Midbrain (tissue), 1 donor: ENCODE results near the gene ITGA2B.
A peak's percentile ranks its signal among the peaks of the same experiment; 100 is the strongest.
"Not testable (repeated sequence)": the region's sequence is repeated elsewhere in the genome, so short reads cannot be mapped to it uniquely, and the experiment has no call there.

Experiments used
- DNase-seq: peaks from one replicate; lab custom pipeline; 2025; lab: John Stamatoyannopoulos, UW

Gene ITGA2B

GRCh38 chr17:44368391-44369243 is 20.8 kb downstream of the ITGA2B start:
- DNase-seq: not testable (repeated sequence)

GRCh38 chr17:44367231-44367979 is 22.0 kb downstream of the ITGA2B start:
- DNase-seq: no peak

GRCh38 chr17:44365051-44365450 is 24.4 kb downstream of the ITGA2B start:
- DNase-seq: not testable (repeated sequence)

GRCh38 chr17:44363613-44364159 is 25.8 kb downstream of the ITGA2B start, which contains the start of gene FAM171A2:
Gene FAM171A2, minus strand, starts transcription at chr17:44363853. Its CDS starts 139 bp downstream, at chr17:44363714.
- DNase-seq: peak; percentile 64

GRCh38 chr17:44362949-44363612 is 26.4 kb downstream of the ITGA2B start:
- no peak for DNase-seq

- DNase-seq: no peak
These were observed 26.9 kb downstream of the ITGA2B start for GRCh38 chr17:44362459-44362948.

- DNase-seq: no peak
These were observed 27.9 kb downstream of the ITGA2B start for GRCh38 chr17:44361292-44362260.

- no peak for DNase-seq
These were observed 28.6 kb downstream of the ITGA2B start for GRCh38 chr17:44360826-44361225.

GRCh38 chr17:44360144-44360533 is 29.3 kb downstream of the ITGA2B start:
- DNase-seq: no peak

- DNase-seq: no peak
These were observed 29.8 kb downstream of the ITGA2B start for GRCh38 chr17:44359458-44360143.

- DNase-seq: no peak
These were observed 30.4 kb downstream of the ITGA2B start for GRCh38 chr17:44359006-44359405.

GRCh38 chr17:44358066-44358465 is 31.4 kb downstream of the ITGA2B start:
- no peak for DNase-seq

- DNase-seq: no peak
These were observed 33.2 kb downstream of the ITGA2B start for GRCh38 chr17:44356241-44356640.

GRCh38 chr17:44355642-44356099 is 33.8 kb downstream of the ITGA2B start:
- DNase-seq: no peak

- DNase-seq: no peak
These were observed 34.6 kb downstream of the ITGA2B start for GRCh38 chr17:44354582-44355561.

- DNase-seq: no peak
These were observed 35.6 kb downstream of the ITGA2B start for GRCh38 chr17:44353672-44354331.

GRCh38 chr17:44352828-44353671 is 36.4 kb downstream of the ITGA2B start:
- DNase-seq: no peak
